Endothelial cell of umbilical vein (primary cell): ENCODE results near the gene PSME4.

Source experiments
- CTCF ChIP-seq, 2 donors: IDR thresholded peaks; 1 replicate in 1 of 2; 2 replicates in 1 of 2; pipeline ENCODE4 v1.5.1; 2011; ENCODE audit warnings: low read length in 2 of 2, mild to moderate bottlenecking in 2 of 2, moderate library complexity in 2 of 2, control low read depth in 1 of 2, inconsistent platforms in 1 of 2, low read depth in 1 of 2; ENCODE audit not compliant: insufficient read depth in 1 of 2; ENCODE audit errors: extremely low read depth in 1 of 2
- EZH2 ChIP-seq: IDR thresholded peaks from 2 replicates; pipeline ENCODE4 v1.6.1; 2012; ENCODE audit warnings: borderline replicate concordance, low read depth, mild to moderate bottlenecking, moderate library complexity, low read length, inconsistent platforms; ENCODE audit not compliant: severe bottlenecking
- MAX ChIP-seq: IDR thresholded peaks from 2 replicates; pipeline ENCODE4 v1.6.1; 2011; ENCODE audit not compliant: insufficient read depth, insufficient read length
- POLR2A ChIP-seq: IDR thresholded peaks from 2 replicates; pipeline ENCODE4 v1.6.1; 2012; ENCODE audit warnings: low read depth, mild to moderate bottlenecking, control low read depth, low read length
- POLR2AphosphoS5 ChIP-seq: IDR thresholded peaks from 2 replicates; pipeline ENCODE4 v1.6.1; 2012; ENCODE audit warnings: low read depth, mild to moderate bottlenecking, control low read depth, low read length, moderate library complexity; ENCODE audit not compliant: insufficient read depth

GRCh38 chr2:53848062-53848461, 122.7 kb downstream of the PSME4 start:
- TF ChIP-seq POLR2A (no peak), CTCF (IDR thresholded peaks at IDR 0.05; ENCODE audit: extremely low read depth in 1 of 2, insufficient read depth in 1 of 2, low read depth in 1 of 2, low read length in 2 of 2) (no peak), POLR2AphosphoS5 (no peak), EZH2 (no peak), MAX (no peak)
